Measurements from ENCODE around the gene PSME3IP1.

Gene PSME3IP1

GRCh38 chr16:57185945-57186871 is at the start of gene PSME3IP1, which contains the start of gene RSPRY1:
TSS of gene PSME3IP1 (minus strand) at chr16:57186039. CDS start at chr16:57173854, 12,185 bp downstream.
TSS of gene RSPRY1 (plus strand) at chr16:57186329. CDS start at chr16:57204659, 18,330 bp downstream.
- peak; percentile 94 to 100 (median 99) for DNase-seq
- intact Hi-C loops (cut with DNase I), result loop anchor here (5.0 kb wide), 1 partner anchor 56 kb away; no protein-coding TSS in a partner anchor

- DNase-seq, result no peak
- intact Hi-C loops (cut with DNase I), result no loop called here
These were observed 49.5 kb upstream of the PSME3IP1 start for GRCh38 chr16:57235128-57236021.

GRCh38 chr16:57234707-57235092 is 48.9 kb upstream of the PSME3IP1 start:
- DNase-seq, result no peak
- intact Hi-C loops (cut with DNase I), result no loop called here

- DNase-seq, result no peak
- intact Hi-C loops (cut with DNase I), result no loop called here
These were observed 48.3 kb upstream of the PSME3IP1 start for GRCh38 chr16:57233944-57234706.

- intact Hi-C loops (cut with DNase I), result no loop called here
- no peak for DNase-seq
These were observed 46.0 kb upstream of the PSME3IP1 start for GRCh38 chr16:57231821-57232350.

GRCh38 chr16:57229079-57229478 is 43.2 kb upstream of the PSME3IP1 start:
- DNase-seq, result no peak
- intact Hi-C loops (cut with DNase I), result no loop called here

- DNase-seq, result no peak
- intact Hi-C loops (cut with DNase I), result no loop called here
These were observed 41.1 kb upstream of the PSME3IP1 start for GRCh38 chr16:57226701-57227621.

- intact Hi-C loops (cut with DNase I), result no loop called here
- no peak for DNase-seq
These were observed 40.1 kb upstream of the PSME3IP1 start for GRCh38 chr16:57225978-57226377.

- no peak for DNase-seq
- intact Hi-C loops (cut with DNase I), result no loop called here
These were observed 39.0 kb upstream of the PSME3IP1 start for GRCh38 chr16:57224651-57225335.

- intact Hi-C loops (cut with DNase I), result no loop called here
- no peak for DNase-seq
These were observed 37.2 kb upstream of the PSME3IP1 start for GRCh38 chr16:57223057-57223456.

GRCh38 chr16:57216968-57217367 is 31.1 kb upstream of the PSME3IP1 start:
- no peak for DNase-seq
- intact Hi-C loops (cut with DNase I), result no loop called here

GRCh38 chr16:57213462-57213861 is 27.6 kb upstream of the PSME3IP1 start:
- DNase-seq, result no peak
- intact Hi-C loops (cut with DNase I), result no loop called here

GRCh38 chr16:57209780-57210179 is 23.9 kb upstream of the PSME3IP1 start:
- no peak for DNase-seq
- intact Hi-C loops (cut with DNase I), result no loop called here

GRCh38 chr16:57208926-57209325 is 23.1 kb upstream of the PSME3IP1 start:
- intact Hi-C loops (cut with DNase I), result no loop called here
- no peak for DNase-seq

GRCh38 chr16:57204675-57205074 is 18.8 kb upstream of the PSME3IP1 start:
- DNase-seq, result no peak
- intact Hi-C loops (cut with DNase I), result no loop called here

GRCh38 chr16:57203451-57203850 is 17.6 kb upstream of the PSME3IP1 start:
- DNase-seq, result no peak
- intact Hi-C loops (cut with DNase I), result no loop called here
